SK-N-SH treated with all-trans-retinoic acid at 6 μM for 48 hours (cell line): Measurements from ENCODE around the gene FNDC3A.

Experiments
- ARNTL ChIP-seq: fragments of 450-650 bp; formaldehyde crosslinking; IDR thresholded peaks from 2 replicates; pipeline ENCODE4 v1.5.0; 2020; ENCODE audit warnings: low read depth, mild to moderate bottlenecking, moderate library complexity, borderline replicate concordance
- OSR1 ChIP-seq: fragments of 250-450 bp; sonication (Bioruptor Pico); IDR thresholded peaks from 2 replicates; pipeline ENCODE4 v1.8.0; 2022; ENCODE audit warnings: moderate library complexity, mild to moderate bottlenecking, inconsistent platforms
- PPARA ChIP-seq: fragments of 250-450 bp; sonication (Bioruptor Pico); IDR thresholded peaks from 2 replicates; pipeline ENCODE4 v1.5.0; 2020; ENCODE audit warnings: mild to moderate bottlenecking, borderline replicate concordance
- SNAI2 ChIP-seq: fragments of 250-450 bp; sonication (Bioruptor Pico); IDR thresholded peaks from 2 replicates; pipeline ENCODE4 v1.5.0; 2020; ENCODE audit warnings: mild to moderate bottlenecking, moderate library complexity
- ZFP3 ChIP-seq: fragments of 250-450 bp; sonication (Bioruptor Pico); IDR thresholded peaks from 2 replicates; pipeline ENCODE4 v1.5.0; 2020; ENCODE audit warnings: mild to moderate bottlenecking, moderate library complexity
- TF ChIP-seq, protein P1 (sequence below): fragments of 250-450 bp; sonication (Bioruptor Pico); IDR thresholded peaks from 2 replicates; pipeline ENCODE4 v1.8.0; 2020; ENCODE audit warnings: mild to moderate bottlenecking, moderate library complexity, borderline replicate concordance
- TF ChIP-seq, protein P2 (sequence below): fragments of 250-450 bp; sonication (Bioruptor Pico); IDR thresholded peaks from 2 replicates; pipeline ENCODE4 v1.5.1; 2021; ENCODE audit warnings: mild to moderate bottlenecking, moderate library complexity

GRCh38 chr13:48944221-48944620 lies 31.5 kb upstream of the FNDC3A start:
- TF ChIP-seq ZFP3 (CRISPR knock-in tag) (no peak), ARNTL (CRISPR knock-in tag) (no peak), PPARA (CRISPR knock-in tag) (no peak), OSR1 (CRISPR knock-in tag) (no peak), SNAI2 (CRISPR knock-in tag) (no peak)
- TF ChIP-seq, protein P1, sequence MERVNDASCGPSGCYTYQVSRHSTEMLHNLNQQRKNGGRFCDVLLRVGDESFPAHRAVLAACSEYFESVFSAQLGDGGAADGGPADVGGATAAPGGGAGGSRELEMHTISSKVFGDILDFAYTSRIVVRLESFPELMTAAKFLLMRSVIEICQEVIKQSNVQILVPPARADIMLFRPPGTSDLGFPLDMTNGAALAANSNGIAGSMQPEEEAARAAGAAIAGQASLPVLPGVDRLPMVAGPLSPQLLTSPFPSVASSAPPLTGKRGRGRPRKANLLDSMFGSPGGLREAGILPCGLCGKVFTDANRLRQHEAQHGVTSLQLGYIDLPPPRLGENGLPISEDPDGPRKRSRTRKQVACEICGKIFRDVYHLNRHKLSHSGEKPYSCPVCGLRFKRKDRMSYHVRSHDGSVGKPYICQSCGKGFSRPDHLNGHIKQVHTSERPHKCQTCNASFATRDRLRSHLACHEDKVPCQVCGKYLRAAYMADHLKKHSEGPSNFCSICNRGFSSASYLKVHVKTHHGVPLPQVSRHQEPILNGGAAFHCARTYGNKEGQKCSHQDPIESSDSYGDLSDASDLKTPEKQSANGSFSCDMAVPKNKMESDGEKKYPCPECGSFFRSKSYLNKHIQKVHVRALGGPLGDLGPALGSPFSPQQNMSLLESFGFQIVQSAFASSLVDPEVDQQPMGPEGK (CRISPR knock-in tag), result no peak
- TF ChIP-seq, protein P2, sequence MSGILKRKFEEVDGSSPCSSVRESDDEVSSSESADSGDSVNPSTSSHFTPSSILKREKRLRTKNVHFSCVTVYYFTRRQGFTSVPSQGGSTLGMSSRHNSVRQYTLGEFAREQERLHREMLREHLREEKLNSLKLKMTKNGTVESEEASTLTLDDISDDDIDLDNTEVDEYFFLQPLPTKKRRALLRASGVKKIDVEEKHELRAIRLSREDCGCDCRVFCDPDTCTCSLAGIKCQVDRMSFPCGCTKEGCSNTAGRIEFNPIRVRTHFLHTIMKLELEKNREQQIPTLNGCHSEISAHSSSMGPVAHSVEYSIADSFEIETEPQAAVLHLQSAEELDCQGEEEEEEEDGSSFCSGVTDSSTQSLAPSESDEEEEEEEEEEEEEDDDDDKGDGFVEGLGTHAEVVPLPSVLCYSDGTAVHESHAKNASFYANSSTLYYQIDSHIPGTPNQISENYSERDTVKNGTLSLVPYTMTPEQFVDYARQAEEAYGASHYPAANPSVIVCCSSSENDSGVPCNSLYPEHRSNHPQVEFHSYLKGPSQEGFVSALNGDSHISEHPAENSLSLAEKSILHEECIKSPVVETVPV (CRISPR knock-in tag), result no peak
